ENCODE data around the gene MDM2. TPM values are rescaled to one million over a fixed set of nuclear protein-coding genes. Genes with fewer than 3 reads are reported as not detected.

Gene MDM2
- total RNA-seq, 1 experiment from 2014 or later = 159 TPM

- no peaks in the 10 kb centered on the region for H3K27me3 ChIP-seq (ENCODE audit: insufficient read depth, low read length)
- no peak overlapping the region for H3K4me2 ChIP-seq (ENCODE audit: insufficient read depth, insufficient read length, low read length)
- no peaks in the 10 kb centered on the region for H3K9me3 ChIP-seq (ENCODE audit: control insufficient read depth, low read depth, low read length)
- no peak overlapping the region for H2BK12ac ChIP-seq (ENCODE audit: insufficient read length, low read depth, low read length)
- H3K27me3 Mint-ChIP-seq (ENCODE audit: low read depth) = no peaks in the 10 kb centered on the region
- peaks cover 0 to 5% of the 10 kb centered on the region in 2 experiments; a peak in 3 of 4 replicates for H3K4me1 Mint-ChIP-seq
- no peak overlapping the region for H4K91ac ChIP-seq (ENCODE audit: insufficient read length, low read depth, low read length)
- H4K8ac ChIP-seq (replicated peaks; ENCODE audit: insufficient read length, low read depth, low read length) = no peak overlapping the region
- H4K5ac ChIP-seq (ENCODE audit: insufficient read length, low read depth, low read length) = no peak overlapping the region
- no peak overlapping the region for H3K4me3 Mint-ChIP-seq
- no peak overlapping the region for H2AK5ac ChIP-seq (ENCODE audit: insufficient read length, low read length)
- TF ChIP-seq CTCF (conservative IDR thresholded peaks at IDR 0.05) = no peak
- H3K18ac ChIP-seq (ENCODE audit: insufficient read length, low read depth, low read length) = no peak overlapping the region
- no peak overlapping the region for H3K4ac ChIP-seq (ENCODE audit: low read depth, low read length)
- no peak overlapping the region for H3K27ac ChIP-seq (ENCODE audit: insufficient read length, low read depth, low read length)
- H2BK20ac ChIP-seq (ENCODE audit: low read depth, low read length, poor library complexity, severe bottlenecking) = no peak overlapping the region
- H3K9me3 Mint-ChIP-seq = no peaks in the 10 kb centered on the region
- H3K14ac ChIP-seq (ENCODE audit: insufficient read depth, low read length) = no peak overlapping the region
- no peak overlapping the region for H2BK15ac ChIP-seq (ENCODE audit: low read depth, low read length)
- H3K9ac ChIP-seq (ENCODE audit: extremely low read depth, insufficient read length, low read length) = no peak overlapping the region
- no peak overlapping the region for H2BK5ac ChIP-seq (ENCODE audit: insufficient read length, low read length)
- no peak overlapping the region for H2BK120ac ChIP-seq (ENCODE audit: low read depth, low read length, poor library complexity, severe bottlenecking)
- H3K36me3 Mint-ChIP-seq (ENCODE audit: insufficient read depth in 1 of 3, low read depth in 3 of 3) = no peaks in the 10 kb centered on the region
- no peak overlapping the region for H3K27ac Mint-ChIP-seq
- H3K79me2 ChIP-seq (ENCODE audit: insufficient read depth, low read length) = no peaks in the 10 kb centered on the region
- DNase-seq = no peak
- H3K23me2 ChIP-seq (ENCODE audit: insufficient read length, low read depth, low read length, poor library complexity, severe bottlenecking) = no peaks in the 10 kb centered on the region
- H4K20me1 ChIP-seq (ENCODE audit: control insufficient read depth, insufficient read depth, insufficient read length) = no peaks in the 10 kb centered on the region
- no peaks in the 10 kb centered on the region for H3K4me1 ChIP-seq (ENCODE audit: insufficient read depth, low read length)
- no peak overlapping the region for H3K23ac ChIP-seq (ENCODE audit: insufficient read length, low read depth, low read length)
- no peak overlapping the region for H2AFZ ChIP-seq (ENCODE audit: low read length)
- no peaks in the 10 kb centered on the region for H3K79me1 ChIP-seq (ENCODE audit: insufficient read depth, low read depth, low read length, poor library complexity, severe bottlenecking)
- no peak overlapping the region for H3T11ph ChIP-seq (ENCODE audit: low read length)
- H3K56ac ChIP-seq (ENCODE audit: insufficient read length, low read depth, low read length) = no peak overlapping the region
- WGBS (ENCODE audit: extremely low coverage, insufficient read length, low lambda C conversion rate) = no CpG with 5 or more reads among the region's 15 CpGs
Measured at GRCh38 chr12:68796399-68796798, 11.6 kb upstream of the MDM2 start.
